ENCODE results near the gene PTP4A2.
A peak's percentile ranks its signal among the peaks of the same experiment; 100 is the strongest.

Gene PTP4A2

GRCh38 chr1:31857863-31858262, 80.3 kb downstream of the PTP4A2 start:
- DNase-seq: peak in 1 of 3 experiments; percentile 27
